K562 (cell line): ENCODE results near the gene NIM1K. TPM values are rescaled to one million over a fixed set of nuclear protein-coding genes. Genes with fewer than 3 reads are reported as not detected.
A peak's percentile ranks its signal among the peaks of the same experiment; 100 is the strongest.

Source experiments
- ARHGAP35 ChIP-seq: fragments of 450-650 bp; IDR thresholded peaks from 2 replicates; pipeline ENCODE4 v1.6.1; 2018; ENCODE audit not compliant: partially characterized antibody
- ASH1L ChIP-seq: fragments of 450-650 bp; IDR thresholded peaks from 2 replicates; pipeline ENCODE4 v1.6.1; 2018; ENCODE audit warnings: borderline replicate concordance, mild to moderate bottlenecking, low read depth; ENCODE audit not compliant: partially characterized antibody
- BCOR ChIP-seq: fragments of 450-650 bp; IDR thresholded peaks from 2 replicates; pipeline ENCODE4 v1.6.1; 2016
- BRD4 ChIP-seq: fragments of 200-600 bp; sonication (generic); IDR thresholded peaks from 2 replicates; pipeline ENCODE4 v1.6.1; 2017; ENCODE audit warnings: inconsistent platforms
- BRD9 ChIP-seq: fragments of 450-650 bp; IDR thresholded peaks from 2 replicates; pipeline ENCODE4 v1.6.1; 2018; ENCODE audit warnings: low read depth; ENCODE audit not compliant: partially characterized antibody
- CHCHD3 ChIP-seq: fragments of 250-450 bp; sonication (Bioruptor Pico); IDR thresholded peaks from 2 replicates; pipeline ENCODE4 v2.1.2; 2022; ENCODE audit warnings: mild to moderate bottlenecking
- GABPA ChIP-seq: fragments of 200-800 bp; sonication (Bioruptor generic); conservative IDR thresholded peaks from 2 replicates; pipeline ENCODE4 v1.6.1; 2016; ENCODE audit warnings: low read depth, missing genetic modification characterization, missing compliant biosample characterization
- JUN ChIP-seq, 2 experiments: sonication (generic) in 1 of 2; formaldehyde crosslinking in 1 of 2; IDR thresholded peaks; 2 replicates each; pipeline versions ENCODE4 v1.6.1 to v1.8.0; 2012 to 2022; ENCODE audit warnings: borderline replicate concordance in 2 of 2, mild to moderate bottlenecking in 2 of 2, improper control_type of control experiment in 1 of 2, low read depth in 1 of 2, low read length in 1 of 2, missing genetic modification reagents in 1 of 2
- KDM5B ChIP-seq: fragments of 200-600 bp; sonication (generic); IDR thresholded peaks from 2 replicates; pipeline ENCODE4 v1.6.1; 2012; ENCODE audit warnings: low read depth, mild to moderate bottlenecking, moderate library complexity, low read length, control low read depth, inconsistent platforms; ENCODE audit not compliant: insufficient replicate concordance
- LEF1 ChIP-seq: fragments of 450-650 bp; IDR thresholded peaks from 2 replicates; pipeline ENCODE4 v1.6.1; 2016; ENCODE audit warnings: mild to moderate bottlenecking
- NBN ChIP-seq: fragments of 450-650 bp; IDR thresholded peaks from 2 replicates; pipeline ENCODE4 v1.6.1; 2016; ENCODE audit warnings: low read depth, mild to moderate bottlenecking
- NFYB ChIP-seq: IDR thresholded peaks from 2 replicates; pipeline ENCODE4 v1.6.1; 2011; ENCODE audit warnings: mild to moderate bottlenecking, moderate library complexity; ENCODE audit not compliant: insufficient read length; ENCODE audit errors: extremely low read depth
- POLR2G ChIP-seq: fragments of 200-400 bp; formaldehyde crosslinking; IDR thresholded peaks from 2 replicates; pipeline ENCODE4 v1.6.1; 2017; ENCODE audit warnings: low read depth, mild to moderate bottlenecking, antibody characterized with exemption, low read length, moderate library complexity
- RAD51 ChIP-seq: fragments of 450-650 bp; IDR thresholded peaks from 2 replicates; pipeline ENCODE4 v1.7.1; 2016; ENCODE audit warnings: low read depth, mild to moderate bottlenecking, borderline replicate concordance
- RBM22 ChIP-seq: fragments of 200-400 bp; formaldehyde crosslinking; IDR thresholded peaks from 2 replicates; pipeline ENCODE4 v1.6.1; 2018; ENCODE audit warnings: low read length, low read depth; ENCODE audit not compliant: poor library complexity, severe bottlenecking
- RREB1 ChIP-seq: fragments of 250-450 bp; sonication (Bioruptor Pico); IDR thresholded peaks from 2 replicates; pipeline ENCODE4 v1.4.0; 2020
- SIN3A ChIP-seq, 2 experiments: fragments of 150-350 bp in 1 of 2; IDR thresholded peaks; 2 replicates each; pipeline ENCODE4 v1.6.1; 2011 to 2016; ENCODE audit warnings: borderline replicate concordance in 2 of 2, low read depth in 2 of 2, low read length in 2 of 2, mild to moderate bottlenecking in 2 of 2, moderate library complexity in 2 of 2; ENCODE audit not compliant: control insufficient read depth in 1 of 2
- SLC30A9 ChIP-seq: fragments of 250-450 bp; sonication (Bioruptor Pico); IDR thresholded peaks from 2 replicates; pipeline ENCODE4 v1.8.0; 2022; ENCODE audit warnings: mild to moderate bottlenecking, moderate library complexity
- TBP ChIP-seq: optimal IDR thresholded peaks from 2 replicates; pipeline ENCODE3; 2011; ENCODE audit warnings: low read depth, low read length, improper control_type of control experiment
- XRCC4 ChIP-seq: IDR thresholded peaks from one replicate; pipeline ENCODE4 v1.6.1; 2011; ENCODE audit not compliant: insufficient read depth, insufficient read length; ENCODE audit errors: extremely low read depth
- polyA plus RNA-seq, 8 experiments: library from polyadenylated mRNA; depleted of rRNA in 4 of 8; stranded (reverse) in 5 of 8; unstranded in 3 of 8; fragments of >200 nt; fragmentation: Nextera tagmentation in 2 of 8; fragmentation: Illumina TruSeq in 1 of 8; extraction: Ambion mirVana in 2 of 8; extraction: Trizol in 1 of 8; gene quantifications; 2 replicates each; pipeline versions ENCODE4 v1.2.1 to v1.2.3, GENCODE V29; 2011 to 2014; ENCODE audit warnings: inconsistent platforms in 1 of 8, missing spikeins in 1 of 8
- total RNA-seq, 7 experiments: library from RNA; depleted of rRNA in 6 of 7; stranded (reverse); fragments of >200 nt in 6 of 7; fragmentation: Illumina TruSeq in 2 of 7; extraction: Trizol in 2 of 7; gene quantifications; 2 replicates each; pipeline versions ENCODE4 v1.2.1 to v1.2.3, GENCODE V29; 2011 to 2021; ENCODE audit warnings: low replicate concordance in 1 of 7

The NIM1K gene
- total and polyA plus RNA-seq, 9 of the 15 experiments (the other 6 are each of a cell fraction or from before 2014, with no cell fraction given): 0.03 to 0.34 (median 0.08) TPM; not detected in 3

GRCh38 chr5:43313035-43313853 lies 121.2 kb downstream of the NIM1K start, which contains the start of gene HMGCS1 (continued):
- TF ChIP-seq RREB1 (CRISPR knock-in tag) (peak; percentile 82), RAD51 (peak; percentile 25; the same call in 1 of the 2 replicates), BRD9 (peak; percentile 86), NBN (peak; percentile 35; the same call in 1 of the 2 replicates), SLC30A9 (no peak), TBP (peak; percentile 96), GABPA (tag) (peak; percentile 68), KDM5B (peak; percentile 97), LEF1 (peak; percentile 80), POLR2G (peak; percentile 100), XRCC4 (no peak), ARHGAP35 (no peak), SIN3A (IDR thresholded peaks at IDR 0.05; ENCODE audit: borderline replicate concordance in 2 of 2, control insufficient read depth in 1 of 2, low read depth in 2 of 2, low read length in 2 of 2) (peak; percentile 15 to 72; a peak in 2 of 4 replicates), ASH1L (peak; percentile 99), BCOR (peak; percentile 25; the same call in 1 of the 2 replicates), NFYB (peak; percentile 99), CHCHD3 (CRISPR knock-in tag) (0 out of 2 replicates have a peak, but pooled peaks have one; percentile 85), RBM22 (peak; percentile 49), JUN (IDR thresholded peaks at IDR 0.05; ENCODE audit: borderline replicate concordance, low read depth, low read length) (peak; percentile 55; the same call in 1 of the 2 replicates), JUN (CRISPR knock-in tag; IDR thresholded peaks at IDR 0.05; ENCODE audit: borderline replicate concordance) (peak; percentile 78; the same call in 1 of the 2 replicates), BRD4 (peak; percentile 76; the same call in 1 of the 2 replicates)
